Epidermal melanocyte (primary cell): ENCODE results near the gene MSANTD1.
"Not testable (repeated sequence)": the region's sequence is repeated elsewhere in the genome, so short reads cannot be mapped to it uniquely, and the experiment has no call there.

Experiments used
- DNase-seq: peaks from one replicate; pipeline ENCODE4 v3.0.0; 2011; ENCODE audit warnings: low spot score; ENCODE audit not compliant: insufficient read length

The MSANTD1 gene

DNA sequence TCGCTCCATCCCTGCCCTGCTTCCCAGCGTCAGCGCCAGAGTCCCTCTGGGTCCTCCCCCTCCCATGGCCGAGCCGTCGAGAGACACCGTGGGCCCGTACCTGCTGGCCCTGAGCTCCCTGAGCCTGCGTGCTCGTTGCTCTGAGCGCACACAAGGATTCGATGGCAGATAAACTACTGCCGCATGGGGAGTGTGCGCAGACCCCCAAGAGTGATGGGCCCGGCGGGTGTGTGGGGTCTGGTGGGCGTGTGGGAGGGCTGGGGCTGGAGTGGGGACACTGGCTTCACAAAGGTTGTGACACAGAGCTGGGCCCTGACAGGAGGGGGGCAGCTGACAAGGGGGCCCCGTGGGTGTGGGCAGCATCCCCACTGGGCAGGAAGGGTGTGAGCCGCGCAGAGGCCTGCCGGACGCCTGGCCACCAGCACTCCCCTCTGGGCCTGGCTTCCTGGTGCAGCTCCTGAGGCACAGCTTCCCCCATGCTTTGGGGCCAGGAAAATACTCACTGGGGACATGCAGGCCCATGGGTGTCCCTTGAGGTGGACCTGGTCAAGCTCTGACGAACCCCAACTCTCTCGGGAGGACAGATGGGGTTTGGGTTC lies 39.1 kb downstream of the MSANTD1 start:
- no peak for DNase-seq

- no peak for DNase-seq
Observed at GRCh38 chr4:3288571-3289094, 39.7 kb downstream of the MSANTD1 start.

DNA sequence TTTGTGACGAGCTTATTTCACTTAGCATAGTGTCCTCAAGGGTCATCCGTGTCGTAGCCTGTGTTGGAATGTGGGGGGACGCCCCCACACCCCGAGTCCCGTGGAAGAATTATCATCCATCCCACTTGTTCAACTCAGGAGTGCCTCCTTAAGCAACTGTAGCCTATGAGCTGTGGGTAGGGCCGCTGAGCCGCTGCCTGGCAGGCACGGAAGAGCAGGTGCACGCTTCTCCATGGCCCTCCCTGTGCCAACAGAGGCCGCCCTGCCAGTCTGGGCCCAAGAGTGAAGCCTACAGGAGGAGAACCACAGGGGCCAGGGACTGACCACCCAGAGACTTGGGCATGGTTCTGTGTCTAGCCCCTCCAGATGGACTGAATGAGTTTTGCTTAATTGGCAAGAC lies 41.5 kb downstream of the MSANTD1 start:
- no peak for DNase-seq

DNA sequence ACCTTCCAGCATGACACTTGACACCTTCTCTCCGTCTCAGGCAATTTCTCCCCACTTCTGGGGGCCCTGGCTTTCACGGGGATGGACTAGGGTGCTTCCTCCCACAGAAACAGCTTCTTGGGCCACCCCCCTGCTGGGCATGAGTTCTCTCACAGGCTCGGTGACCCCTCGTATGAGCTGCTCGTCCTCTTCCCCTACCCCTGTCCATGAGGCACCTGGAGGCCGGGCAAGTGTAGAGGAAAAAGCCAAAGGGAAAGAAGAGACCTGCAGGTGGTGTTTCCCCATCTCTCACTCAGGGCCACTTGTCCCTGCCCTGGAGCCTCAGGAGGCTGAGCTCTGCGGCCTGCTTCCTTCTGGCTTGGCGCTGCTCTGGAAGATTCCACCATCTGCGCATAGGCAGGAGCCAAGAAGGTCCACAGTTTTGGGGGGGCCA lies 41.9 kb downstream of the MSANTD1 start:
- no peak for DNase-seq

GRCh38 chr4:3291411-3291968 lies 42.5 kb downstream of the MSANTD1 start:
- no peak for DNase-seq

GRCh38 chr4:3291969-3292570 lies 43.1 kb downstream of the MSANTD1 start:
- peak; percentile 40 for DNase-seq

- peak; percentile 98 for DNase-seq
Observed at GRCh38 chr4:3292571-3293400, 43.8 kb downstream of the MSANTD1 start, which contains the start of gene RGS12. TSS of gene RGS12 (plus strand) at chr4:3293021. CDS start at chr4:3316171, 23,150 bp downstream.

DNA sequence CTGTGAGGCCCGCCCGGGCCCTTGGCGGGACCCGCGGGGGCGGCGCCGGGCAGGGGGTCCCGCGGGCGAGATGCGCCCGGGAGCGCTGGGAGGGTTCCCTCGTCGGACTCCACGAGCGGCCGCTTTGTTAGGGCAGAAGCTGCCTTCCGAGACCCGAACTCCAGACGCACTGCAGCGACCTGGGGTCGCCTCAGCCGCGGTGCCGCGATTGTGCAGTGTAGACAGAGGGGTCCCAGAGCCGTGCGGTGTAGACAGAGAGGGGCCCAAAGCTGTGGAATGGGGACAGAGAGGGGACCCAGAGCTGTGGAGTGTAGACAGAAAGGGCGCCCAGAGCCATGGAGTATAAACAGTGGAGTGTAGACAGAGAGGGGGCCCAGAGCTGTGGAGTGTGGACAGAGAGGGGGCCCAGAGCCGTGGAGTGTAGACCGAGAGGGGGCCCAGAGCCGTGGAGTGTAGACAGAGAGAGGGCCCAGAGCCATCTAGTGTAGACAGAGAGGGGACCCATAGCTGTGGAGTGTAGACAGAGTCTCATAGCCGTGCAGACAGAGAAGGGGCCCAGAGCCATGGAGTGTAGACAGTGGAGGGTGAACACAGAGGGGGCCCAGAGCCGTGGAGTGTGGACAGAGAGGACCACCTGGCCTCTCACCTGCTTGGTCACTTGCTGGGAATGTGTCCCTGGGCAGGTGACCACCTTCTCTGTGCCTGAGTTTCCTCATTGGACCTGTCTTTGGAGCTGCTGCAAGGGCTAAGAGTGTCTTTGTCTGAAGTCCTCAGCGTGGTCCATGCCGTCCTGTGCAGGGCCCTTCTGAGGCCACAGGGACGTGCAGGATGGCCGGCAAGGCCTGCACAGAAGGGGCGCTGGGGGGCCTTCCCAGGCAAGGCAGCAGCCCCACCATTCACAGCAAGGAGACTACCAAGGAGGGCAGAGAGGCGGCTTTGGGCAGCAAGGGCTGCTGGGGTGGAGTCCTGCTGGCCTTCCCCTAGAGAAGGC lies 44.7 kb downstream of the MSANTD1 start:
- no peak for DNase-seq

- DNase-seq: no peak
Observed at GRCh38 chr4:3294401-3295241, 45.7 kb downstream of the MSANTD1 start.

- no peak for DNase-seq
Observed at GRCh38 chr4:3295837-3296624, 47.1 kb downstream of the MSANTD1 start.

- DNase-seq: no peak
Observed at GRCh38 chr4:3296651-3297050, 47.7 kb downstream of the MSANTD1 start.

DNA sequence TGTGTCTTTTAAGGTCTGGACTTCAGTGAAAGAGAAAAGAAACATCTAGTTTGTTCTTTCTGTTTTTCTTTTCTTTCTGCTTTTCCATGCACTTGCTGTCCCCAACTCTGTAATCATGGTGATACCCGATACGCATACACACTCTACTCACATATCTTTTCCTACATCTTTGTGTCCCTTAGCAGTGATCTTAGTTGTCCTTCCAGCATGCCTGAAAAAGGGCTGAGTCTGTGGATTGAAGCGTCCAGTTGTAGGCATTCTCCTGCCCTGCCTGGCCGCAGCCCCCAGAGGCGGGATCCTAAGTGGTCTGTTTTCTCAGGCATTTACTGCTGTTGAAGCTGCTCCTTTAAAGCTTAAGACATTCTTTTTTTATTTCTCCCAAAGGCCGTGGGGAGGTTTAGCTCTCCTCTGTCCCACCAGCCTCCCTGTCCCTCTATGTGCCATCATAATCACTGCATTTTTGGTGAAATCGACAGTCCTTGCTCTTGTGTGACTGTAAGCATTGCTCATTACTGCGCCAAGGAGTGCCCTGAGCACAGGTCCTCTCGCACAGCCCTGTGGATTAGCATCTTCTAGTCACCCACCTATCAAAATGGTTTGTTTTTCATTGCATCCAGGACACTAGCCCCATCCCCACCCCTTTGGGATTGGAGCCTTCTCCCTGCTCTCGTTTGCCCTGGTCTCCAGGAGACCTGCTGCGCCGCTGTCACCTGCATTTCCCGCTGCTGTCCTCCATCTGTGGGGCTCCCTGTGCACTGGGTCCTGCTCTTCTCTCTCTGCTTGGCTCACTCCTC lies 48.3 kb downstream of the MSANTD1 start:
- no peak for DNase-seq

- no peak for DNase-seq
Observed at GRCh38 chr4:3299122-3299975, 50.4 kb downstream of the MSANTD1 start.

- no peak for DNase-seq
Observed at GRCh38 chr4:3299976-3300671, 51.2 kb downstream of the MSANTD1 start.

- DNase-seq: not testable (repeated sequence)
Observed at GRCh38 chr4:3300882-3301281, 51.9 kb downstream of the MSANTD1 start.

- DNase-seq: no peak
Observed at GRCh38 chr4:3301450-3302172, 52.7 kb downstream of the MSANTD1 start.
